GM19099 (cell line): ENCODE data around the gene LTB.

Experiments used
- POLR2A ChIP-seq: IDR thresholded peaks from 3 replicates; pipeline ENCODE4 v1.6.1; 2011; ENCODE audit warnings: low read depth; ENCODE audit not compliant: insufficient read length; ENCODE audit errors: extremely low read depth

Gene LTB

GRCh38 chr6:31573239-31574105, 8.8 kb downstream of the LTB start:
- no peak for TF ChIP-seq POLR2A

- peak; percentile 94 for TF ChIP-seq POLR2A
These were observed 9.9 kb downstream of the LTB start, which contains the start of gene LTA for GRCh38 chr6:31572041-31572911. LTA (plus strand) TSS chr6:31572289; CDS start chr6:31572743, 454 bp downstream.

GRCh38 chr6:31569861-31570536, 12.2 kb downstream of the LTB start:
- TF ChIP-seq POLR2A: no peak

- peak; percentile 51 for TF ChIP-seq POLR2A
These were observed 13.7 kb downstream of the LTB start for GRCh38 chr6:31568537-31568961.

GRCh38 chr6:31567531-31568370, 14.5 kb downstream of the LTB start:
- TF ChIP-seq POLR2A: no peak

- no peak for TF ChIP-seq POLR2A
These were observed 21.5 kb downstream of the LTB start for GRCh38 chr6:31560697-31561058.

- TF ChIP-seq POLR2A: peak; percentile 52
These were observed 22.1 kb downstream of the LTB start for GRCh38 chr6:31559958-31560696.

- TF ChIP-seq POLR2A: no peak
These were observed 22.6 kb downstream of the LTB start for GRCh38 chr6:31559606-31559957.

- peak; percentile 58 for TF ChIP-seq POLR2A
These were observed 23.4 kb downstream of the LTB start for GRCh38 chr6:31558631-31559500.

GRCh38 chr6:31558318-31558625, 24.0 kb downstream of the LTB start:
- no peak for TF ChIP-seq POLR2A

- TF ChIP-seq POLR2A: no peak
These were observed 24.5 kb downstream of the LTB start for GRCh38 chr6:31557443-31558317.

- TF ChIP-seq POLR2A: no peak
These were observed 25.9 kb downstream of the LTB start for GRCh38 chr6:31556307-31556706.
